Measurements from ENCODE around the gene RUVBL1.

GRCh38 chr3:128095222-128095703 lies 28.3 kb downstream of the RUVBL1 start:
- TF ChIP-seq CTCF (IDR thresholded peaks at IDR 0.05) (peak; percentile 60 to 80 (median 72)), POLR2A (IDR thresholded peaks at IDR 0.05) (no peak), POLR2AphosphoS5 (IDR thresholded peaks at IDR 0.05) (no peak), EP300 (IDR thresholded peaks at IDR 0.05) (no peak)

Measured in sigmoid colon (tissue), 4 donors.